NCI-H2196 treated with DMSO at 0.1 percent for 48 hours (cell line): ENCODE measurements around the gene EXTL2.
"Not testable (repeated sequence)": the region's sequence is repeated elsewhere in the genome, so short reads cannot be mapped to it uniquely, and the experiment has no call there.

Source experiments
- DNase-seq: peaks from one replicate; lab custom pipeline; 2025; ENCODE audit not compliant: unreplicated experiment; lab: John Stamatoyannopoulos, UW

EXTL2 gene

DNA sequence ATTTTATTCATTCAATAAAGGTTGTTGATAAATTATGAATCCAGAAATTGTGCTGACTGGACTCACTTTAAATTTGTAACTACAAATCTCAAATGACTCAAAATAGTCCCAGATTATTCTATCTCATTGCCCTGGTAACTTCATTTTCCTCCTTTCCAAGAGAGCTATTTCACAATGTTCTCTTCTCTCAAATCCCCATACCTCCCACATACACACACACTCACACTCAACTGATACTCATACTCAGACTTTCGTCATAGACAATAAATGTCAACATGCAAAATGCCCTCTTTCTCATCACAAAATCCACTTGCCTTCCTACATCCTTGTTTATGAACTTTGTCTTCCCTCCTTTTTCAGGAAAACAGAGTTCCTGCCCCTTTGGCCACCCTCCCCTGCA lies 33.3 kb downstream of the EXTL2 start:
- DNase-seq = no peak

DNA sequence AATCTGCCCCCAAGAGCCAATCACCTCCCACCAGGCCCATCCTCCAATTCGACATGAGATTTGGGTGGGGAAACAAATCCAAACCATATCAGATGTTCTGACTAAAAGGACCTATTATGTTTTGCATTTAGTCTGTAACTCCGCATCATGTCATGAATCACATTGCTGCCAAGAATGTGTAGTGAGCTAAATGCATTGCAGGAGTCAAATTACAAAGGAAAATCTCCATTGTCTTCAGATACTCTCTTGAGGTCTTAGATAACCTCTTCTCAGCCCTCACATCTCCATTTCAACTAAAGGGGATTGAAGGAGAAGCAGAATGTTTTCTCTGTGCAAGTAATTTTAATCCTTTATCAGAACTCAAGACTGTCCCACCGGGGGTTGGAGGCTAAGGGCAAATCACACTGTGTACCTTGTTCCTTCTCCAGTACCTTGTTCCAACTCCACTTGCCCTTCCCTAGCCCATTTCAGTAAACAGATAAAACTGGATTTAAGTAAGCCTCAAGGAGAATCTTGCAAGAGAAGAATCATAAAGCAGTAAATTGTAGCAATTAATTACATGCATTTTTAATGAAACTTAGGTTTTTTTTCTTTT lies 34.1 kb downstream of the EXTL2 start:
- no peak for DNase-seq

DNA sequence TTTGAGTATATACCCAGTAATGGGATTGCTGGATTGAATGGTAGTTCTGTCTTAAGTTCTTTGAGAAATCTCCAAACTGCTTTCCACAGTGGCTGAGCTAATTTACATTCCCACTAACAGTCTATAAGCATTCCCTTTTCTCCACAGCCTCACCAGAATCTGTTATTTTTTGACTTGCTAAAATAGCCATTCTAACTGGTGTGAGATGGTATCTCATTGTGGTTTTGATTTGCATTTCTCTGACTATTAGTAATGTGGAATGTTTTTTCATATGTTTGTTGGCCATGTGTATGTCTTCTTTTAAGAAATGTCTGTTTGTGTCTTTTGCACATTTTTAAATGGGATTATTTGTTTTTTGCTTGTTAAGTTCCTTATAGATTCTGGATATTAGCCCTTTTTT lies 39.5 kb downstream of the EXTL2 start:
- not testable (repeated sequence) for DNase-seq

DNA sequence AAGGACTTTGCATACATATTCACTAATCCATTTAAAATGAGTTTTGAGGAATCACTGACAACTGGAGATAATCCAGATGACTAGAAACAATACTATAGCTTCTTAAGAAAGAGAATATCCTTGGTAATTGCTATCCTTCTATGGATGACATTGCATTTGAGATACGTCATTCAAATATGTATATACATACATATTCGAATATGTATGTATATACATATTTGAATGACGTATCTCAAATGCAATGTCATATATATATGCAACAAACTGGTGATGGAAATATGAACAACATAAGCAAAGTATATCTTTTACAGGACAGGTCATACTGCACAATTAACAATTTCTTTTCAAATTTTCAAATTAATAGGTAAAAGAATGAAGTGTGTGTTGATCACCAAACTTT lies 41.7 kb downstream of the EXTL2 start:
- DNase-seq = no peak

GRCh38 chr1:100851726-100852125 lies 42.9 kb downstream of the EXTL2 start:
- no peak for DNase-seq

GRCh38 chr1:100847361-100848082 lies 47.1 kb downstream of the EXTL2 start:
- DNase-seq = no peak

GRCh38 chr1:100843160-100843559 lies 51.5 kb downstream of the EXTL2 start:
- not testable (repeated sequence) for DNase-seq

DNA sequence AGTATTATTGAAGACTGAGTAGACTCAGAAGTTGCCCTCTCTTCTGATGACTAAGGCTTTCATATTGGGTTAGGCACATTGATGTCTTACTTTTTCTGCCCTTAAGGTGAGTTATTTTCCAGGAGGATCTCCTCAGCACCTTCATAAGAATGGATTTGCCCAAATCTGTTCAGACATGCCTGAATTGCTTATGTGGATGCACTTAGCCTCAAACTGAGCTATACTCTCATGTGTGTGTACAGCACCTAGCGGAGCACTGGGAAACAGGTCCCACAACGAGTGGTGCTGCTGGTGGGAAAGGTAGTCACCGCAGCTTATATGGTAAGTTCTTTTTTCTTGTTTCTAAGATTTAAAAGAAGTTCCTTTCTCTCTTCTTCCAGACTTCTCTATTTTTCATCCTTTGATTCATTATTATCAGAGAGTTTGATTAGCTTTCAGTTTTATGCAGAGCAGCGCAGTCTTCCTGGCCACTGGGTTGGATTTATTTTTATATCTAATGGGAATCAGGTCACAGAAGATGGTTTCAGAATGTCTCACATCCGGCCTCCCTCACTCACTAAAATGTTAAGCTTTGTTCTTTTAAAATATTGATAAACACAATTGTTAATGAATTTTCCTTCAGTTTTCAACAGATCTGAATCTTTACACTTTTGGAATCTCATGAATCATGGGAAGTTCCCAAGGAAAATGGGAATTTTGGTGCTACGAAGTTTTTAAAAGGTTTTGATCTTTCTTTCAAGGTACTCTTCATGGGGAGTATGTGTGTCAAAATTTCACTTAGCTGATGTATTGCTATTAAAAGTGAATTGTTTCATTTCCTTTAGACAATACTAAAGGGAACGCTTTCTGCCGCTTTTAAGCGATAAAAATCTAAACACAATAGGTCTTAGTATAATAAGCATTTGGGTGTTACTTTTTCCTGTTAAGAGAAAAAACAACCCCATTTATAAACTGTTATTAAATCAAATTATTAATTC lies 58.5 kb downstream of the EXTL2 start:
- DNase-seq = no peak

DNA sequence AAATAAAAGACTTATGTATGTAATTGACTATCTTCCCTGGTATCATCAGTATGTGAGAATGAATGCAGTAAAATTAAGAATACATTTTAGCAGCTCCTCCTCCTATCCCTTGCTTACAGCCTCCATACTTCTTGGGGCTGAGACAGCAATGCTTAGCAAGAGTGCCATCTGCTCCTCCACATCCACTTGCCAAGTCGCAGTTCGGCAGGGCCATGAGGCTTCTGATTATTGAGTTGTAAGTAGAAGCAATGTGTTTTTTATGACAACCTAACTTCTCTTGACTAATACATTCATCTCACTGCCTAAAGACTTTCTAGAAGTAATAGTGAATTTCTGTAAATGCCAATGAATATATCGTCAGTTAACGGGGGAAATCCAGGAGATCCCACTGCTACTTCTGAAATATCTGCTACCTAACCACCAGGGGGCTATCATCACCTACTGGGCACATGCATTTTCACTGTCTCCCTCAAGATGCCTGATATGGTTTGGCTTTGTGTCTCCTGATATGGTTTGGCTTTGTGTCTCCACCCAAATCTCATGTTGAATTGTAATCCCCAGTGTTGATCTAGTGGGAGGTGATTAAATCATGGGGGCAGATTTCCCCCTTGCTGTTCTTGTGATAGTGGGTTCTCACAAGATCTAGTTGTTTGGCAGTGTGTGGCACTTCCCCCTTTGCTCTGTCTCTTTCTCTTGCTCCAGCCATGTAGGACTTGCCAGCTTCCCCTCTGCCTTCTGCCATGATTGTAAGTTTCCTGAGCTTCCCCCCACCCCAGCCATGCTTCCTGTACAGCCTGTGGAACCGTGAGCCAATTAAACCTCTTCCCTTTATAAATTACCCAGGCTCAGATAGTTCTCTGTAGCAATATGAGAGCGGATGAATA lies 59.6 kb downstream of the EXTL2 start:
- DNase-seq = no peak

DNA sequence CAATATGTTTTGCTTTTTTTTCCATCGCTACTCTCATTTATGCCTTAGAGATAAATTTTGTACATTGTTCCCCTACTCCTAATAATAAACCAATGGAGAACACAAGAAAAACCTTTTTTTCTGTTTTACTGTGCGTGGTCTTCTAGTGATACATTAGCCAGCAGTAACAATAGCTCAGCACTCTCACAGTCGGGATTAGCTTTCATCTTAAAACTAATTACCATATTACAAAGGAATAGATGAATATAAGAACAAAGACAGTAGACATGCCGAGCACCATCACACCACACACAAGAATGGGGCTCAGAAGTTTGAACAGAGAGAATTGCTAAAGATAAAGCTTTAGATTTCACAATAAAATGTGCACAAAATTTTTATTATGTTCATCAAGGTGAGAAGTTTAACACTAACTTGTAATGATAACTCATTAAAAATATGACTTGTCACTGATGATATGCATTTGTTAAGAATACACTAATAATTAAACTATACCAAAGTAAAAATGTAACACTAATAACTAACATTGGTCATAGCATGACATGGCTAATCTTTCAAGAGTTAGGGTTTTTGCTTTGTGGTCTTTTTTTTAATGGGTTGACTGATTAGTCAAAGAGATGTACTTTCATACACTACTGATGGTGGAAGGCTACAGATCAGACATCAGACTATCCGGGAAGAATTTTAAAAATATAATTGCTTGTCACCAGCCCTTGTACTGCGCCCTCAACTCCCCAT lies 61.8 kb downstream of the EXTL2 start:
- no peak for DNase-seq

DNA sequence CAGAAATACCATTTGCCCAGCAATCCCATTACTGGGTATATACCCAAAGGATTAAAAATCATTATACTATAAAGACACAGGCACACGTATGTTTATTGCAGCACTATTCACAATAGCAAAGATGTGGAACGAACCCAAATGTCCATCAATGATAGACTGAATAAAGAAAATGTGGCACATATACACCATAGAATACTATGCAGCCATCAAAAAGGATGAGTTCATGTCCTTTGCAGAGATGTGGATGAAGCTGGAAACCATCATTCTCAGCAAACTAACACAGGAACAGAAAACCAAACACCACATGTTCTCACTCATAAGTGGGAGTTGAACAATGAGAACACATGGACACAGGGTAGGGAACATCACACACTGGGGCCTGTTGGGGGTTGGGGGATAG lies 69.0 kb downstream of the EXTL2 start:
- DNase-seq = not testable (repeated sequence)
